ENCODE results near the gene SIX1. TPM values are rescaled to one million over a fixed set of nuclear protein-coding genes. Genes with fewer than 3 reads are reported as not detected.

The SIX1 gene
- polyA plus RNA-seq, 1 donor, result 59.4 TPM

DNA sequence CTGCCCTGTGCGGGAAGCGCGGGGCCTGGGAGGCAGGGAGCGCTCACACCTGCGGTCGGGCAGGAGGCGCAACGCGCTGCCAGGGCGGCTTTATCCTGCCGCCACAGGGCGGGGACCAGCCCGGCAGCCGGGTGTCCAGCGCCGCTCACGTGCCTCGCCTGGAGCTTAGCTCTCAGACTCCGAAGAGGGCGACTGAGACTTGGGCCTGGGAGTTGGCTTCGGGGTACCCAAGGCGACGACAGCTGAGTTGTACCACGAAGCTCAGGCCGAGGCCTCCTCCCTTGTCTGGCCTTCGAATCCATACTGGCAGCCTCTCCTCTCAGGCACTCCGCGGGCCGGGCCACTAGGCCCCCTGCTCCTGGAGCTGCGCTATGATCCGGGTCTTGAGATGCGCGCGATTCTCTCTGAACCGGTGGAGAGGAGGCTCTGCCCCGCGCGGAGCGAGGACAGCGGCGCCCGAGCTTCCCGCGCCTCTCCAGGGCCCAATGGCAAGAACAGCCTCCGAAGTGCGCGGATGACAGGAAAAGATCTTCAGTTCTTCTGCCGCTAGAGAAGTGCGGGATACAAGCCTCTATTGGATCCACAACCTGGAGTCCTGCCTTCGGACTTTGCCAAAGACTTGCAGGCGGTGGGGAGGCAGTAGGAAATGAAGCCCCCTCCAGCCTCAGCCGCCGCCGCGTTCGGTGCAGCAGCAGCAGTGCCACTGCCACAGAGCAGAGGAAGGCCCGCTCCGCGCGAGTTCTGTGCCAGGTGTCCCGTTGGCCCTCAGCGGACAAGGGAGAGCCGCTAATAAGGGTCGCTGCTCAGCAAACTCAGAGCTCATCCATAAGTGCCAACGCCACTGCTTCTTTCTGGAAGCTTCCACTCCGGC lies 6.8 kb downstream of the SIX1 start:
- DNase-seq (ENCODE audit: low read depth), result no peak

DNA sequence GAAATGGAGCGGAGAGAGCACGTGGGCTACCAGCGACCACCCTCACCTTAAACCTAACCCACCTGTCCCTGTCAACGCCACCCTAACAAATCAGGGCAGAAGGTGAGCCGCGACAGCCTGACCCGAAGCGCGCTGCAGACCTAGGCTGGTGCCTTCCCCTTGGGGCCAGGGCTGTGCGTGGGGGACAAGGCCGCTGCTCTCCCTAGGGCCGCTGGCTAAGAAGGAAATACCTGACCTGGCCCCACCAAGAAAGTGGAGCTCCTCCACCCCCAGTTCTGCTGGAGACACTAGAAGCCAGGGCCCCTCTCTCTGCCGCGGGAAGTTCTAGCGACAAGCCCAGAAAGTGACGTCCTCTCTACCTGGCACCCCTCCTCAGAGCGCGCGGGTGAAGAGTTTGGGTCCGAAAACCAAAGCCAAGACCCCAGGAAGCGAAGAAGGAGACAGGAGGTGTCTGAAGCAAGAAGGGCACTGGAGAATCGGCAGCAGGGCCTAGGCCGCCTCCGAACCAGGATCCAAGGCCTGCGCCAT lies 7.5 kb downstream of the SIX1 start:
- no peak for DNase-seq (ENCODE audit: low read depth)

DNA sequence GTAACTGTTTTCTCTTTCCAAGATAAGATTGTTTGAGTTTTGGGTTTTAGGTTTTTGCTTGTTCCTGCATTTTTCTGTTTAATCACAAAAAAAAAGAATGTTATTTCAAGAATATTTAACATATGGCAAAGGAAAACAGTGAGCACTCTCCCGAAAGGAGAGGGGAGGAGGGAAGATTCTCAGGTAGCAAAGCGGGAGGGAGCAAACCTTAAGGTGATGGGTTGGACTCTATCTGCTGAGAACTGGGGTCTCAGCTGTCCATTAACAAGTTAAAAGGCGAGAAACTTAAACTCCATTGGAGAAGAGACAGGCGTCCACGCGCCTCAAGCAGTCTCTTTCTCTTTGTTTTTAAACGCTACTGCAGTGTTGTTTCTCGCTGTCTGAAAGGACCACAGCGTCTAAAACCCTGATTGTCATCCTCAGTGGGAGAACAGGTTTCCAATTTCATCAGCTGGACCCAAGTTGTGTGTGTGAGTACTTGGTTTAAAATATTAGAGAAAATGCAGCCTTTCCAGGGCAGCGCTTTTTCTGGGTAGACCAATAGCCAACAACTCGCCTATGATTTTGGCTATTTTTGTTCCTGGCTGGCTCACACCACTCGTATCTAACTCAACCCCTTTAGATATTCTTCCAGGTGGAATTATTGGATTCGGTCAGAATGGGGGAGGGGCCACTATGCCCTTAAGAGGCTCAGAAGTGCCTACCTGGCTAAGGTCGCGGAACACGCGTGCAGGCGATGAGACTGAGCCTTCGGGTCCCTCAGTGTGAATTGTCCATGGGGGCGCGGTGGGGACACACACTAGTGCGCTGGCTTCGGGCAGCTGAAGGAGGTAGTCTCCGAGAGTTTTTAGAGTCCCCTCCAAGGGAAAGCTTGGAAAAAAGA lies 8.2 kb downstream of the SIX1 start:
- no peak for DNase-seq (ENCODE audit: low read depth)

DNA sequence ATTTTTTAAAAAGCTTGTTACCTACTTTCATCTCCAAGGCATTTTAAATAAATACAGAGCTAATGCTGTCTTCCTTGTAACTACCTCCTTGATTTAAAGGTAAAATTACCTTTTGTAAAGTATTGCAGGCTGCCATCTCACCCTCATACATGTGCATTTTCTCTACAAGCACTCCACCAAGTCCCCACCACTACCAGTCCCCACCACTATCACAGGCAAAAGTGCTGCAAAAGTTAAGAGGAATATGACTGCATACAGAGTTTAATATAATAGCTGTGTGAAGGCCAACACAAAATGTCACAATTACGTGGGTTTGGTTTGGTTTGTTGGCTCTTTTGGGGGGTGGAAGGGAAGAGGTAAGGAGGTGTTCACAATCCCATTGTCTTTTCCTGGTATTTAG lies 9.6 kb downstream of the SIX1 start:
- DNase-seq (ENCODE audit: low read depth), result no peak

DNA sequence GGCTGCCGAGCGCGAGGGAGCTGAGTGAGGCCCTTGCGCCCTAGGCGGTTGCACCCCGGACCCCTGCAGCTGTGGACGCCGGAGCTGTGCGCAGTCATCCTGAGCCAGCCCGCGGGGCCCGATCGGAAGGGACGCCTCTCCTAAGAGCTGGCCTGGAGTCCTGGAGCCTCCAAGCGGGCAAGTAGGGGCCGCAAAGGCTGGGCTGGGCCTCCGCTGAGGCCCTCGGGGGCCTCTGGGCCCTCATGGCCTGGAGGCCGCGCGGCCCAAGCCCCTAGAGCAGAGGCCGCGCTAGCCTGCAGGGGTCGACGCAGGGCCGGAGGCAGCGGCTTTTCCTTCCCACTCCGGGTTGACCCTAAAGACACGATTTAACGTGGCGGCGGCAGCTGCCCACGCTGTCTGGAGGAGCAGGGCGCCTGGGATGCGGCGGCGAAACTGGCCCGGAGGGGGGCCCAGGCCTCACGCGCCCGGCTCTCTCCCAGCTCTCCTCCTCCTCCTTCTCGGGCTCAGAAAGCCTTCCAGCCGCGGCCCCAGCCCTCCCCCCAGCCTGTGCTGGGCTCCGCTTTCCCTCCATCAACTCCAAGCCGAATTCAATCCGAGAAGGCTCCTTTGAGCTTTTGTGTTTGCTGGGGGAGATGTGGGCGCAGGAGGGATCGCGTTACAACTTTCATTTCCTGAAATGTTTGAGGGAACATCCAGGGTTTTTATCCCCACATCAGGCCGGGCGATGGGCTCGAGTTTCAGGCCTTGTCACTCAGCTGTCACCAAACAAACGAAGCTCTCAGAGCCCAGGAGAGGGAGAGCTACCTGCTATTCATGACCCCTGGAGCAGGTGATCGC lies 11.6 kb downstream of the SIX1 start:
- no peak for DNase-seq (ENCODE audit: low read depth)

DNA sequence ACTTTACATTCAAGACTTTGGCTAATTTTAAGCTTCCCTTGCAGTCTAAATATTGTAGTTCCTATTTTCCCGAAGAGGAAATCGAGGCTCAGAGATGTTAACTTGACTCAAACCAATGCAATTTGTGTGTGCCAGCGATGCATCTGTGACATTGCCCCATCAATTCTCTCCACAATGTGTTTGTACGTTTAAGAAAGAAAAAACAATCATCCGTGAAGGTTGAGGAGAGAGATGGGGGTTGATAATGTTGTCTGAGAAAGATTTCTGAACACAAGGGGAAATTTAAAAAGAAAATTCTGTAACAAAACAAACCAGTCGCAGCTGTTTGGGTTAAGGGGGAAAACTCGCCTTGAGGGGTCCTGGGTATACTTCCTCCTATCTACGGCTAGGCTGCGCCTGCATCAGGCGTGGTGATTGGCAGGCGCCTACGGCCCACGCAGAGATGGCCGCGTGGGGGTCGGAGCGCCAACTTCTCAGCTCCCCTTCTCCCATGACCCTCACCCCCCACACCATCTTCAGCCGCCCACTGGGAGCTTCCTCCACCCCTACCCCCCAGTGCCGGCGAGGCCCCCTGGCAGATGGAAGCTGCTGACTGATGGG lies 12.3 kb downstream of the SIX1 start:
- no peak for DNase-seq (ENCODE audit: low read depth)

DNA sequence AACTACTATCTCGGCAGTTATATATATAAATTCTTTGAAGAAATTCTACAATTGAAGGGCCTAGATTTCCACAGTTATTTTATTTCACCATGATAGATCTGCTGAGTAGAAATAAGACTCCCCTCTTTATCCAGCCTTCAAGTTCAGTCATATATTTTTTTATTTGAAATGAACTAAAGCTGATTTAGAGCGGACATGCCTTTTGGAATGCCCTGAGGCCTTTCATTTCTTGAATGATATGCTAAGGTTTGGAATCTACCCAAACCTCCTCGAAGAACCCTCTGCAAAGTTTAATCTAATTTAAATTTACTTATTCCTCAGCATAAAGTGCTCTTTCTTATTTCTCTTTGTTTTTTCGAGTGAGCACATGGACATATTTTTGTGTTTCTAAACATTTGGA lies 15.1 kb downstream of the SIX1 start:
- DNase-seq (ENCODE audit: low read depth), result no peak

DNA sequence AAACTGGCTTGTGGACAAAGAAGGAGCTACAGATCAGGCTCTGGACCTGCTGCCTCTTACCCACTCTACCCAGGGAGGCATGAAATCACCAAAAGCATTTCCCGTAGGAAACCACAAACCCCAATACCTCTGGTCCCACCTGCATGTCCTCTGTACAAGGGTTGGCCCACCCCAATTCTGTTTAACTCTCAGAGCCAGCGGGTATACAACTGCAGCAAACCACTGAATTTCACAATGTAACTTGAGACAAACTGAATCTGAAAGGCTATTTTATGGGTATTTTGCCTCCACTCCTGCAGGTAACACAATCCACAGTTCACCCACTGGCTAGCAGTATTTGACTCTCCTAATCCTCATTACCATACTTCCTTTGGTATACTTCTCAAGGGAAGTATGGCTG lies 16.5 kb downstream of the SIX1 start:
- no peak for DNase-seq (ENCODE audit: low read depth)

DNA sequence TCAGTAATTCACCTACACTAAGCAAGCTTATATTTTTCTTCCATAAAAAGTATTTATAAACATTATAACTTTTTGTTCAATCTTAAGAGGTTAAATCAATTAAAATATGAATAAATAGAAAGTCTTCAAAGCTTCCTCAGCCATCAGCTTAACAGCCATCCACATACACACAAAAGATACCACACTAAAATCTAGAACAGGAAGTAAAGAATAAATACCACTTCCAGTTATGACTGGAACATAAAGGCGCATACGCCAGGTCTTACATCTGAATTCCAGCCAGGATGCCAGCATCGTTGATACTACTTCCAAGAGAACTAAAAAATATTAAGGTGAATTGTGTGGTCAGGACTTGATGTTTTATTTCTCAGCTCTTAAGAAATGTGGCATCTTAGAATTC lies 17.0 kb downstream of the SIX1 start:
- DNase-seq (ENCODE audit: low read depth), result no peak

DNA sequence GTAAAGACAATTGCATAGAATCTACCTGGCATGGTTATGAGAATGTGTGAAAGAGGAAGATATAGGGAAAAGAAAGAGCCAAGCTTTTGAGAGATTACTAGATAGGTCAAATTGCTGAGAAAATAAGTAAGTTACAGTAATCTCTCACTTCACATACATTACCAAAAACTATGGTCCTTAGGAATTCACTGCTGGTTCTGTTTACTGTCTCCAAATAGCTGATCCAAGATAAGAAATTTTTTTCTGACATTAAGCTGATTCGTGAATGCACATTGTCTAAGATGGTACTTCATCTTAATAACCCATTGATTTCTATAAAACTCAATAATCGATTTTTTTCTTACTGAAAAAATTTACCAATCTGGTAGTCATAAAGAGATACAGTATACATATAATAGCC lies 17.4 kb downstream of the SIX1 start:
- no peak for DNase-seq (ENCODE audit: low read depth)

DNA sequence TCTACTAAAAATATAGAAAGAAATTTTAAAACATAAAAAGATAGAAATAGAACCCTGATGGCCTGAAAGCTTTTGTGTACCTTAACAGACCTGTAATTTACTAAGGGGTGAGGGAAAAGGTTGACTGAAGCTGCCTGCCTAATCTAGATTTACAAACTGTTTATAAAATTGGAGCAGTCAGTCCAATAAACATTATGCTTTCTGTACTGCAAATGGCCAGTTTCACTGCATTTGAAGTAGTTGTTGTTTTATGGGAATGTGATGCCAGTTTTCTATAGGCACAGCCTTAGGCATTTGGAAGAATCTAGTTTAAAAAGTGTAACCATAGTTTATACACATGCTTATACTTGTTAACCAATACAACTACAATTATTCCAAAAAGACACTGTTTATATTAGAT lies 19.1 kb downstream of the SIX1 start:
- DNase-seq (ENCODE audit: low read depth), result no peak

DNA sequence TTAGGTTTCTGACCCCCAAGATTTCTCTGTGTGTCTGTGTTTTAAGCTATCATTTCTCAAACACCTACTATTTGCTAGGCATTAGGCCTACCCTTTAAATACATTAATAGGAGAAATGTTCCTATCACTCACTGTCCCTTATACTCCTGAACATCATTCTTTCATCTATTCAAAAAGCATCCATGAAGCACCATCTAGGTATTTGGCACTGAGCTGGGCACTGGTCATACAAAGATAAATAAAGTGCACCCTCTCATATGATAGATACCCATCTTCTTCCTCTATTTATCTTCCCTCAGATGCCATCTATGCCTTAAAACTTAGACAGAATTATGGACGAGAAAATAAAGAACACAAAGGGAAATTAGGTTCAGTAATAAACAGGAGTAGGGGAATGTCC lies 20.4 kb downstream of the SIX1 start:
- no peak for DNase-seq (ENCODE audit: low read depth)

DNA sequence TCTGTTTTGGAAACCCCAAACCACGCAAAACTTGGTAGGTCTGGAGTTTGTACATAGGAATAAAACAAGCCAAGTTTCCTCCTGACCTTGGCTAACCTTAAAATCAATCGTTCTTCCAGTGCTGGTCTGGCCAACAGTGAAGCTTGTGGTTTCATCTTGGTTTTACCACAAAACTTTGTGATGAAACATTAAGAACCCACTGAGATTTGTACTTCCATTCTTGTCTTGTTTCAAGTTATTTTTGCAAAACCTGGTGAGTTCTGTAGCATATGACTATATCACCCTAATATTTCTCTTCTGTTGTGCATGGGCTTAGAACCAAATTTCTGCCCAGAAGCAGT lies 26.4 kb downstream of the SIX1 start:
- DNase-seq (ENCODE audit: low read depth), result no peak

DNA sequence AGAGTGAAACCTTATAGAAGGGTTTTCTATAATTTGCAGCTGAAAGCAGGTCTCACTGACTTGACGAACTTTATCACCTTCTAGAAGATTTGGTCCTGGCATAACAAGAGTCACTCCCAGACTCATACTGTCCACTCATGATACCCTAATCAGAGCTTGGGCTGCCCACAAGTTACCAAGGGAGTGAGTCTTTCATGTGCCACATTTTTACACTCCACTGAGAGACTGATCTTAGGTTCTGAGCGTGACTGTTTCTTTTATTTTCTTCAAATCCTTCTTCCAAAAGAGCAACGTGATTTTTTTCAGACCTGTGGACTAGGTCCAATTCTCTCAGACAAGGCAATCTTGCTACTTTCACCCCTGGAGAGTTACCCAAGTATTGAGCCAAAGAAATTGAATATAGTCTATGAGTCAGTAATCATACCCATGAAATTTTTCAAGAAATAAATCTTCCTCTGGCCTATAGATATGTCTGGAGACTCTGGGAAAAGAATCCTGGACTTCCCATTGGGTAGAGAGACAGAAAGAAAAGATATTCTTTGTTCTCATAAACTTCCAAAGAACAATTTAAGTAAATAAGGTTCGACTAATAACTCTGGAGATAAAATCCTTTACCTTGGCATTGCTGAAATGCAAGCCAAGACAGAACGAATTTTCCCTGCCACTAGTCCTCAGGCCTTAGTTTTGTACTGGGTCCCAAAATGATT lies 26.9 kb downstream of the SIX1 start:
- DNase-seq (ENCODE audit: low read depth), result no peak

DNA sequence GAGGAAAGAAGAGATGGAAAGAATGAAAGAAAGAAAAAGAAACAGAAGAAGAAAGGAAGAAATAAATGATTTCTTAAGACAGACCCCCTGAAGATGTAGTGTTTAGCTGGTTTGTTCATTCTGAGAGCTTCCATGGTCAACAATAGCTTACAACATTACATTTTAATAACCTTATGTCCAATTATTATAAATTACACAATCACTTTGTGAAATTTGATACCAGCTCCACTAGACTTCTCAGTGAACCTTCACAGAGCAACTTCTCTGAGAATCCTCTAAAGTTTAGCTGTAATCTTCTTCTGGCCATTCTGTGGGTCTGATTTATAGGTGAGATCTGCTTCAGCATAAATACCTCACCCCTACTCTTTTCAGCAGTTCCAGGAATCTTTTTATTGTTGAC lies 27.9 kb downstream of the SIX1 start:
- DNase-seq (ENCODE audit: low read depth), result no peak

DNA sequence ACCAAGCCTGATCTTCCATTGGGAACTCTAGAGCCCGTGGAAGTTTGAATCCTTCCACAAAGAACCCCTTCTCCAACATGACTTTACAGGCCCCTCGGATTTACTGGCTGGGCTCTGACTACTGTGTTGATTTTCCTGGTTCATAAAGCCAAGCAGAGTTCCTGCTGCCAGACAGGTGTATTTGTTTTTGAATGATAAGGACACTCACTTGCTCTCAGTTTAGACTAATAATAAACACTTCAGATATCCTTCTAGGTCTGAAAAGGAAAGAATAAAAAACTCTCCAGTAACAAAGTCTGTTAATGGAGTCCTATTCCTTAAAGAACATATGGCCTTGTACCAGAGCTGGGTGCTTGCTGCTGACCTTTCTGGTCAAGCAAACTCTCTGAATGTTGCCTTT lies 31.0 kb downstream of the SIX1 start:
- no peak for DNase-seq (ENCODE audit: low read depth)

DNA sequence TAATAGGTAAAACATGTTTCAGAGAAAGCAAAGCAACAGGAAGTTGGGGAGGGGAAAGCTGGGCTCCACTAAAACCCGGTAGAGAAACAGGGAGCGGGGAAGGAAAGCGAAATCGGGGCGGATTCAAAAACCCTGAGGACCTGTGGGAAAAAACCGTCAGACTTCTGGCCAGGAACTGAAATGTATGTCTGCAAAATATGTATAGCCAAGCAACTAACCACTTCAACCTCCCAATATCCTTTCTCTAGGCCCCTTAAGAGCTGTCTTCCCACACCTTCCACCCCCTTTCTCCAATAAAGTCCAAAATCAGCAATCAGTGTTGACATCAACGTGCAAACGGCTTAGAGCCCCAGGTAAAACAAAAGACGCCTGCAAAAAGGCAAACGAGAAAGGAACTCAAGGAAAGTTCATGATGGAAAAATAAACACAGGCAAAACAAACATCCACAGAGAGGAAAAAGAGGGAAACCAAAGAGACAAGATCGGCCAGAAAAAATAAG lies 32.8 kb downstream of the SIX1 start:
- no peak for DNase-seq (ENCODE audit: low read depth)

DNA sequence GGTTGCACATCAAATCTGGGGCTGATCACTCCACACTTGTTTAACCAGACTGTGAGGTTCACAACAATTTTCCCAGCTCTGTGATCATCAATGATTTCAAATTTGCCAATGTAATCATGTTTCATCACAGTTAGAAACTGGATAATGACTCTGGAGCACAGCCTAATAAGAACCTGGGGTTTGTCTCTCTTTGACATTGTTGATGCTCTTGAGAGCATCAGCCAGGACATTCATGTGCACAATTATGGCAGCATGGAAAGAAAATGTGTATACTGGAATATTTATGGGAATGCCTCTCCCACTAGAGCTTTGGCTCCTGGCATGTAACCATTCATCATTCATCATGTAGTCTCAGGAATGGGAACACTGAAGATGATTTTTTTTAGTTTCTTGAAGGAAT lies 47.0 kb downstream of the SIX1 start:
- no peak for DNase-seq (ENCODE audit: low read depth)

DNA sequence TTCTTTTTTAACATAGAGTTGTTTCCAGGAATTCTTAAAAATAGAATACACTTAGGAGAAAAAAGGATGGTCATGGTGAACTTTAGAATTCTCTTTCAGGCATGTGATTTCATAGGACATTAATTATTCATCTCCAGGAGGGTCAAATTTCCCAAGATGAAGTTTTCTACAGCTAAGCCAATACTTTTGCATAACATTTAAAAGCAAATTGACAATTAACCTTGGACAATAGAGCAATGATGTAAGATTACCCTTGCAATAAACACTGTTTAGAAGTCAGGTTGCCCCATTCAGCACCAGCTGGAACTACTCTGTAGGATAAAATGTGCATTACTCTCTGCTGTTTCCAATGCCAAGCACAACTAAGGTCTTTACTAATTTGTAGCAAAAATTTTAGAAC lies 49.5 kb downstream of the SIX1 start:
- DNase-seq (ENCODE audit: low read depth), result no peak

DNA sequence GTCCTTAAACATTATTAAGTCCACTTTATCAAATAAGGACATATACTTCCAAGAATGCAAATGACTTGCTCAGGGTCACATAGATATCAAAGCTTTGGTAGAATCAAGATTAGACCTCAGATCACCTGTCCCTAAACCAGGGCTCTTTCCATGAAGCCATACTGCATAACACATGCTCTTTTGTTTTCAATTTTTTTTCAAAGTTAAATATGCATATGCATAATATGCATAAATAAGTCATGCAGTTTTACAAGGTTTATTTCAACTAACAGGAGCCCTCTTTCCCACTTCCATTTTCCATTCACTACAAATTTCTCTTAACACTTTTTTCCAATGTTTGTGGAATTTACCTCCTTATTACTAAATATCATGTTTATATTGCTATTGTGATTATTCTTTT lies 53.1 kb downstream of the SIX1 start:
- DNase-seq (ENCODE audit: low read depth), result no peak

DNA sequence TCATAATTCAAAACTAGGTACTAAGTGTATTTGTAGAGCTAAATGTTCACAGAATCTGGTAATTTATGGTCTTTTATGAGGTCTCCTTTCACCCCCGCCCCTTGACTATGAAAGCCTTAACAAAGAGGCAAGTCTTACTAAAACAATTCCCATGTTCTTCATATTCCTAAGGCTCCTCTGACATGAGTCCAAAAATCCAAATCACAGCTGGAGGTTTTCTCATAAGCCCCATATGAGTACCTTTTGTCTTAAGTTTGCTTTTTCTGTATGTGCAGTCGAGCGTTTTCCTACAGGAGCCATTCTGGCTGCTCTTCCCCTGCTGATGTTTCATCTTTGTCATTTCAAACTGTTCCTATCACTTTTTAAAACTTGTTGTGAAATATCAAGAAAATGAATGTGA lies 55.2 kb downstream of the SIX1 start:
- DNase-seq (ENCODE audit: low read depth), result no peak
